K562 (cell line): Measurements from ENCODE around the gene USP51. TPM values are rescaled to one million over a fixed set of nuclear protein-coding genes. Genes with fewer than 3 reads are reported as not detected.

ENCODE experiments used
- ATAC-seq: fragments of 200-7000 bp; cut with Tn5 transposase; 3 replicates; pipeline ENCODE4 v1.9.1; 2020; ENCODE audit warnings: moderate library complexity
- BruUV-seq: library from RNA; stranded (reverse); fragments of 400-500 nt; replicated peaks from 2 replicates; lab custom pipeline; 2021; lab: Mats Ljungman, UMichigan
- CTCF ChIA-PET: fragments of 300-600 bp; formaldehyde crosslinking; extraction: SDS; loops from one replicate; lab custom pipeline; 2021; ENCODE audit warnings: low intra/inter-chr PET ratio; lab: Yijun Ruan, JAX
- POLR2A ChIA-PET: fragments of 300-600, 350-650 bp; sonication (Branson Sonifier 250); formaldehyde crosslinking; extraction: SDS; loops from one replicate; lab custom pipeline; 2021; ENCODE audit warnings: antibody characterized with exemption, inconsistent platforms; lab: Yijun Ruan, JAX
- DNase-seq, 4 experiments: peaks; one replicate each; pipeline versions ENCODE4 v3.0.0 to v3.0.0-alpha.2; 2011 to 2018; ENCODE audit warnings: low spot score in 3 of 4, mixed read lengths in 3 of 4; ENCODE audit errors: extremely low read depth in 1 of 4
- FAIRE-seq: peaks from 2 replicates; lab custom pipeline; 2011; peaks lifted over from hg19 to GRCh38; lab: Jason Lieb, UNC
- H2AFZ ChIP-seq: 2 replicates; pipeline ENCODE4 v1.6.0; 2011; ENCODE audit warnings: low read depth, low read length, control low read depth, inconsistent platforms
- H3K27ac ChIP-seq: fragments of 200-600 bp; 3 replicates; pipeline ENCODE4 v1.8.0; 2011; ENCODE audit warnings: low read depth, mild to moderate bottlenecking, control low read depth, inconsistent platforms, low read length, moderate library complexity, mixed read lengths; ENCODE audit errors: extremely low read depth
- H3K27me3 ChIP-seq, 2 experiments: fragments of 300-600 bp in 1 of 2; 2 replicates in 1 of 2; 3 replicates in 1 of 2; pipeline versions ENCODE4 v1.6.0 to v1.8.0; 2011; ENCODE audit warnings: inconsistent platforms in 2 of 2, low read length in 2 of 2, mild to moderate bottlenecking in 1 of 2, mixed read lengths in 1 of 2, moderate library complexity in 1 of 2; ENCODE audit not compliant: control insufficient read depth in 2 of 2, insufficient read depth in 2 of 2
- H3K36me3 ChIP-seq: fragments of 300-600 bp; 3 replicates; pipeline ENCODE4 v1.8.0; 2011; ENCODE audit warnings: mild to moderate bottlenecking, low read length, inconsistent platforms; ENCODE audit not compliant: control insufficient read depth, insufficient read depth
- H3K4me1 ChIP-seq, 2 experiments: fragments of 200-600 bp in 1 of 2; replicated peaks in 1 of 2; 2 replicates in 1 of 2; 3 replicates in 1 of 2; pipeline versions ENCODE4 v1.5.1 to v1.8.0; 2011; ENCODE audit warnings: inconsistent platforms in 2 of 2, low read length in 2 of 2, mild to moderate bottlenecking in 1 of 2, mixed read lengths in 1 of 2, moderate library complexity in 1 of 2; ENCODE audit not compliant: control insufficient read depth in 2 of 2, insufficient read depth in 2 of 2
- H3K4me2 ChIP-seq: 2 replicates; pipeline ENCODE4 v1.6.1; 2011; ENCODE audit warnings: low read length, control low read depth, inconsistent platforms, mixed read lengths; ENCODE audit not compliant: insufficient read depth
- H3K4me3 ChIP-seq: fragments of 200-600 bp; sonication (generic), shearing (Covaris generic); 2 replicates; pipeline ENCODE4 v1.5.1; 2016; ENCODE audit warnings: control low read depth, inconsistent platforms
- H3K79me2 ChIP-seq: fragments of 200-600 bp; 3 replicates; pipeline ENCODE4 v1.8.0; 2011; ENCODE audit warnings: low read length, inconsistent platforms; ENCODE audit not compliant: control insufficient read depth, insufficient read depth
- H3K9ac ChIP-seq, 2 experiments: 2 replicates each; pipeline versions ENCODE4 v1.6.0 to v1.6.1; 2011; ENCODE audit warnings: low read depth in 2 of 2, low read length in 2 of 2, control low read depth in 1 of 2, inconsistent platforms in 1 of 2, mild to moderate bottlenecking in 1 of 2, mixed read lengths in 1 of 2; ENCODE audit not compliant: insufficient read depth in 1 of 2
- H3K9me1 ChIP-seq: one replicate; pipeline ENCODE4 v1.6.0; 2011; ENCODE audit warnings: inconsistent platforms, mild to moderate bottlenecking, low read length, moderate library complexity; ENCODE audit not compliant: control insufficient read depth, insufficient read depth
- H3K9me3 ChIP-seq: replicated peaks from 2 replicates; pipeline ENCODE4 v1.5.1; 2011; ENCODE audit warnings: low read depth, low read length, inconsistent platforms; ENCODE audit not compliant: control insufficient read depth, insufficient read depth
- H4K20me1 ChIP-seq: replicated peaks from 2 replicates; pipeline ENCODE4 v1.6.1; 2011; ENCODE audit warnings: low read length, inconsistent platforms, mixed read lengths; ENCODE audit not compliant: control insufficient read depth, insufficient read depth
- ARID1B ChIP-seq: fragments of 450-650 bp; IDR thresholded peaks from 2 replicates; pipeline ENCODE4 v1.6.1; 2016; ENCODE audit warnings: antibody characterized with exemption, mild to moderate bottlenecking, inconsistent platforms
- ARID2 ChIP-seq: fragments of 450-650 bp; IDR thresholded peaks from 2 replicates; pipeline ENCODE4 v1.6.1; 2017; ENCODE audit warnings: antibody characterized with exemption, mild to moderate bottlenecking
- CBFA2T2 ChIP-seq: fragments of 450-650 bp; conservative IDR thresholded peaks from 2 replicates; pipeline ENCODE4 v1.6.1; 2017; ENCODE audit warnings: mild to moderate bottlenecking
- CBFA2T3 ChIP-seq: fragments of 450-650 bp; IDR thresholded peaks from 2 replicates; pipeline ENCODE4 v1.6.1; 2017
- CXXC5 ChIP-seq: fragments of 250-450 bp; sonication (Bioruptor Pico); IDR thresholded peaks from 2 replicates; pipeline ENCODE4 v1.8.0; 2022; ENCODE audit warnings: inconsistent platforms, mild to moderate bottlenecking, moderate library complexity
- DPF2 ChIP-seq: fragments of 450-650 bp; IDR thresholded peaks from 2 replicates; pipeline ENCODE4 v1.6.1; 2016
- EP300 ChIP-seq: IDR thresholded peaks from 2 replicates; pipeline ENCODE4 v1.6.1; 2012; ENCODE audit warnings: low read length, improper control_type of control experiment
- MNT ChIP-seq, 2 experiments: fragments of 450-650 bp; conservative IDR thresholded peaks; 2 replicates each; pipeline ENCODE4 v1.6.1; 2017; ENCODE audit warnings: mild to moderate bottlenecking in 2 of 2, moderate library complexity in 2 of 2
- MTA2 ChIP-seq: fragments of 450-650 bp; IDR thresholded peaks from 2 replicates; pipeline ENCODE4 v1.6.1; 2016; ENCODE audit warnings: low read depth
- NCOR1 ChIP-seq: fragments of 450-650 bp; IDR thresholded peaks from 2 replicates; pipeline ENCODE4 v1.6.1; 2016; ENCODE audit warnings: mild to moderate bottlenecking, moderate library complexity
- POLR2AphosphoS5 ChIP-seq: IDR thresholded peaks from 2 replicates; pipeline ENCODE4 v1.6.1; 2011; ENCODE audit warnings: mild to moderate bottlenecking, low read depth, low read length, moderate library complexity; ENCODE audit not compliant: control insufficient read depth, insufficient read depth
- SAFB ChIP-seq: fragments of 200-400 bp; formaldehyde crosslinking; IDR thresholded peaks from 2 replicates; pipeline ENCODE4 v1.6.1; 2017; ENCODE audit warnings: low read depth, low read length, borderline replicate concordance
- SMARCA4 ChIP-seq: fragments of 450-650 bp; IDR thresholded peaks from 2 replicates; pipeline ENCODE4 v1.6.1; 2016
- SOX6 ChIP-seq: fragments of 450-650 bp; IDR thresholded peaks from 2 replicates; pipeline ENCODE4 v1.6.1; 2014; ENCODE audit warnings: mild to moderate bottlenecking
- TAL1 ChIP-seq: fragments of 450-650 bp; IDR thresholded peaks from 2 replicates; pipeline ENCODE4 v1.6.1; 2016; ENCODE audit warnings: mild to moderate bottlenecking
- TCF3 ChIP-seq: sonication (generic); formaldehyde crosslinking; IDR thresholded peaks from 2 replicates; pipeline ENCODE4 v1.4.0; 2020; ENCODE audit warnings: mild to moderate bottlenecking, missing genetic modification reagents
- TEAD4 ChIP-seq, 2 experiments: sonication (generic) in 1 of 2; formaldehyde crosslinking in 1 of 2; IDR thresholded peaks; 2 replicates each; pipeline versions ENCODE4 v1.6.1 to v1.8.0; 2012 to 2022; ENCODE audit warnings: borderline replicate concordance in 1 of 2, inconsistent platforms in 1 of 2, low read length in 1 of 2, mild to moderate bottlenecking in 1 of 2, missing genetic modification reagents in 1 of 2
- TFAM ChIP-seq: fragments of 250-450 bp; sonication (Bioruptor Pico); conservative IDR thresholded peaks from 2 replicates; pipeline ENCODE4 v1.5.0; 2021; ENCODE audit warnings: mild to moderate bottlenecking, moderate library complexity
- YY1 ChIP-seq, 3 experiments: IDR thresholded peaks; 2 replicates each; pipeline ENCODE4 v1.6.1; 2011; ENCODE audit warnings: low read length in 2 of 3, mild to moderate bottlenecking in 2 of 3, moderate library complexity in 2 of 3, borderline replicate concordance in 1 of 3, control low read depth in 1 of 3, low read depth in 1 of 3; ENCODE audit not compliant: insufficient read depth in 3 of 3, insufficient replicate concordance in 2 of 3, control insufficient read depth in 1 of 3, insufficient read length in 1 of 3; ENCODE audit errors: extremely low read depth in 1 of 3
- ZFP36 ChIP-seq: fragments of 150-350 bp; IDR thresholded peaks from 2 replicates; pipeline ENCODE4 v1.6.1; 2018; ENCODE audit warnings: low read length, low read depth; ENCODE audit not compliant: partially characterized antibody
- WGBS: fragments of 100-300 bp; shearing (Covaris generic); methylation state at CpG from one replicate; pipeline ENCODE4 v1.1.6; 2016; ENCODE audit warnings: low coverage, mixed read lengths; ENCODE audit not compliant: insufficient coverage; ENCODE audit errors: missing lambda C conversion rate; 5-methylcytosine and 5-hydroxymethylcytosine counted together
- in situ Hi-C: fragments of 300-500 bp; cut with MboI; formaldehyde crosslinking; loops from 4 replicates; pipeline ENCODE4 v1.15.0; 2018; ENCODE audit warnings: inconsistent platforms, mixed read lengths
- intact Hi-C: fragments of 100-400 bp; cut with micrococcal nuclease; formaldehyde crosslinking; loops from 2 replicates; pipeline ENCODE4 v1.14.2; 2022
- polyA plus RNA-seq, 8 experiments: library from polyadenylated mRNA; depleted of rRNA in 4 of 8; stranded (reverse) in 5 of 8; unstranded in 3 of 8; fragments of >200 nt; fragmentation: Nextera tagmentation in 2 of 8; fragmentation: Illumina TruSeq in 1 of 8; extraction: Ambion mirVana in 2 of 8; extraction: Trizol in 1 of 8; gene quantifications; 2 replicates each; pipeline versions ENCODE4 v1.2.1 to v1.2.3, GENCODE V29; 2011 to 2014; ENCODE audit warnings: inconsistent platforms in 1 of 8, missing spikeins in 1 of 8
- total RNA-seq, 7 experiments: library from RNA; depleted of rRNA in 6 of 7; stranded (reverse); fragments of >200 nt in 6 of 7; fragmentation: Illumina TruSeq in 2 of 7; extraction: Trizol in 2 of 7; gene quantifications; 2 replicates each; pipeline versions ENCODE4 v1.2.1 to v1.2.3, GENCODE V29; 2011 to 2021; ENCODE audit warnings: low replicate concordance in 1 of 7
- TF ChIP-seq, protein P1 (sequence below): fragments of 450-650 bp; IDR thresholded peaks from 2 replicates; pipeline ENCODE4 v1.6.1; 2017; ENCODE audit warnings: mild to moderate bottlenecking, moderate library complexity

Gene USP51
- total and polyA plus RNA-seq, 9 of the 15 experiments (the other 6 are each of a cell fraction or from before 2014, with no cell fraction given): 0.59 to 3.9 (median 1.3) TPM

DNA sequence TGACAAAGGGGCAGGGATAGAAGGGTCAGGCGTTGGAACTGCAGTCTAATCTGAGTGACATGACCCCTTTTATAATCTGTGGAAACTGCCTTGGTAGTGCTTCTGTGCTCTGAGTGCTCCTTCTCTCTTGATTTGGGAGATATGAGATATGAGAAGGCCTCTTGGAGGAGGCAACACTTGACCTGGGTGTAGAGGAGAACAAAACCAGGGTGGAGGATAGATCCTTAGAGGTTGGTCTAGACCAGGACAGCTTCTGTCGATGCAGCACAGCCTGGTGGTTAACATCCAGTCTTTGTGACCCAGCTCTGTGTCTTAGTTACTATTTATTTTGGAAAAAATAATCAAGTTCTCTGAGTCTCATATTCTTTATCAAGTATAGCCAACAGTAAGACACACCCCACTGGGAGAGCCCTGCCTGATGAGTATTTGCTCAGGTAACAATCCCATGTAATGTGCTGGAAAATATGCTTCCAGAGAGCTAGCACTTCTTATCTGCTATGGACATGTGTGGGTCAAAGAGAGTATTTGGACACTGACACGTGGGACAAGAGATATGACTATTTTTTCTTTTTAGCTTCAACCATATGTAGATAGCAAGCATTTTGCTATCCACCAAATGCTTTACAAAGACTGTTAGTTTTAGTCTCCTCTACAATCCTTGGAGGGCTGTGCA lies 9.1 kb downstream of the USP51 start:
- Histone ChIP-seq H3K9me3 (no peaks in the 10 kb centered on the region), H3K4me2 (no peak overlapping the region; the same call in 1 of the 2 replicates), H3K79me2 (no peaks in the 10 kb centered on the region), H3K9ac (no peak overlapping the region), H3K27me3 (no peaks in the 10 kb centered on the region), H4K20me1 (no peaks in the 10 kb centered on the region; the same call in 1 of the 2 replicates), H3K36me3 (no peaks in the 10 kb centered on the region), H3K4me1 (peaks cover 0 to 2% of the 10 kb centered on the region in 2 experiments; a peak in 2 of 5 replicates), H3K4me3 (no peak overlapping the region), H3K9me1 (no peaks in the 10 kb centered on the region), H2AFZ (no peak overlapping the region), H3K27ac (peak overlapping the region; percentile 60)
- ATAC-seq: peak; percentile 83
- no peak for FAIRE-seq
- CTCF ChIA-PET: no interaction called here
- intact Hi-C loops (no loop called here), in situ Hi-C loops (no loop called here)
- WGBS: 0% methylated on average over 3 of the region's 3 CpGs
- no TSS peak for BruUV-seq
- peak; percentile 19 to 54 (median 35) for DNase-seq
- POLR2A ChIA-PET: no interaction called here
- peak; percentile 55 for TF ChIP-seq NCOR1
- TF ChIP-seq TEAD4 (IDR thresholded peaks at IDR 0.05; ENCODE audit: low read length): peak; percentile 80
- no peak for TF ChIP-seq TEAD4 (CRISPR knock-in tag; IDR thresholded peaks at IDR 0.05; ENCODE audit: borderline replicate concordance)
- peak; percentile 71 for TF ChIP-seq CBFA2T2
- TF ChIP-seq CBFA2T3: peak; percentile 84
- no peak for TF ChIP-seq YY1 (IDR thresholded peaks at IDR 0.05; ENCODE audit: borderline replicate concordance in 1 of 3, control insufficient read depth in 1 of 3, extremely low read depth in 1 of 3, insufficient read depth in 3 of 3, insufficient read length in 1 of 3, insufficient replicate concordance in 2 of 3, low read depth in 1 of 3, low read length in 2 of 3)
- TF ChIP-seq SAFB: no peak
- 0 out of 2 replicates have a peak, but pooled peaks have one; percentile 21 for TF ChIP-seq CXXC5 (CRISPR knock-in tag)
- TF ChIP-seq TCF3 (CRISPR knock-in tag): peak; percentile 80
- 0 out of 2 replicates have a peak, but pooled peaks have one; percentile 15 for TF ChIP-seq DPF2
- peak; percentile 42; the same call in 1 of the 2 replicates for TF ChIP-seq MTA2
- TF ChIP-seq, protein P1, sequence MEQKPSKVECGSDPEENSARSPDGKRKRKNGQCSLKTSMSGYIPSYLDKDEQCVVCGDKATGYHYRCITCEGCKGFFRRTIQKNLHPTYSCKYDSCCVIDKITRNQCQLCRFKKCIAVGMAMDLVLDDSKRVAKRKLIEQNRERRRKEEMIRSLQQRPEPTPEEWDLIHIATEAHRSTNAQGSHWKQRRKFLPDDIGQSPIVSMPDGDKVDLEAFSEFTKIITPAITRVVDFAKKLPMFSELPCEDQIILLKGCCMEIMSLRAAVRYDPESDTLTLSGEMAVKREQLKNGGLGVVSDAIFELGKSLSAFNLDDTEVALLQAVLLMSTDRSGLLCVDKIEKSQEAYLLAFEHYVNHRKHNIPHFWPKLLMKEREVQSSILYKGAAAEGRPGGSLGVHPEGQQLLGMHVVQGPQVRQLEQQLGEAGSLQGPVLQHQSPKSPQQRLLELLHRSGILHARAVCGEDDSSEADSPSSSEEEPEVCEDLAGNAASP: no peak
- TF ChIP-seq SOX6: 0 out of 2 replicates have a peak, but pooled peaks have one; percentile 28
- peak; percentile 51 for TF ChIP-seq EP300
- peak; percentile 48; the same call in 1 of the 2 replicates for TF ChIP-seq SMARCA4
- TF ChIP-seq ZFP36: peak; percentile 69
- no peak for TF ChIP-seq TFAM (CRISPR knock-in tag)
- TF ChIP-seq POLR2AphosphoS5: 0 out of 2 replicates have a peak, but pooled peaks have one; percentile 17
- TF ChIP-seq ARID2: no peak
- peak; percentile 79 for TF ChIP-seq ARID1B
- TF ChIP-seq TAL1: peak; percentile 79
- peak in 1 of 2 experiments; percentile 49; a peak in 1 of 4 replicates for TF ChIP-seq MNT (conservative IDR thresholded peaks at IDR 0.05)
